ENCODE results near the gene SHISA7.

The SHISA7 gene

GRCh38 chr19:55400281-55401087 lies 42.6 kb downstream of the SHISA7 start:
- no peak for DNase-seq (ENCODE audit: low read depth in 1 of 2, low spot score in 1 of 2)
- H3K4me3 ChIP-seq (replicated peaks; ENCODE audit: insufficient read depth, low read length) = no peak overlapping the region
- TF ChIP-seq REST (IDR thresholded peaks at IDR 0.05; ENCODE audit: insufficient replicate concordance, low read depth) = no peak
- TF ChIP-seq POLR2AphosphoS5 (IDR thresholded peaks at IDR 0.05; ENCODE audit: low read depth) = peak; percentile 46; the same call in 1 of the 2 replicates

GRCh38 chr19:55398200-55398925 lies 44.7 kb downstream of the SHISA7 start:
- Histone ChIP-seq H3K27ac (replicated peaks) (peak overlapping the region; percentile 6; the same call in 1 of the 2 replicates), H3K4me3 (replicated peaks; ENCODE audit: insufficient read depth, low read length) (no peak overlapping the region), H3K27me3 (ENCODE audit: insufficient read depth, poor library complexity, severe bottlenecking) (no peaks in the 10 kb centered on the region)
- DNase-seq (ENCODE audit: low read depth in 1 of 2, low spot score in 1 of 2) = peak in 1 of 2 experiments; percentile 75
- TF ChIP-seq POLR2AphosphoS5 (IDR thresholded peaks at IDR 0.05; ENCODE audit: low read depth) = no peak

More at GRCh38 chr19:55400281-55401087, 42.6 kb downstream of the SHISA7 start:
- H3K27me3 ChIP-seq (ENCODE audit: insufficient read depth, poor library complexity, severe bottlenecking) = no peaks in the 10 kb centered on the region
- H3K27ac ChIP-seq (replicated peaks) = no peak overlapping the region

- Histone ChIP-seq H3K27ac (replicated peaks) (no peak overlapping the region), H3K27me3 (ENCODE audit: insufficient read depth, poor library complexity, severe bottlenecking) (no peaks in the 10 kb centered on the region), H3K4me3 (replicated peaks; ENCODE audit: insufficient read depth, low read length) (no peak overlapping the region)
- DNase-seq (ENCODE audit: low read depth in 1 of 2, low spot score in 1 of 2) = no peak
- TF ChIP-seq CTCF (IDR thresholded peaks at IDR 0.05; ENCODE audit: insufficient read depth, low read length) = no peak
- TF ChIP-seq SPI1 (IDR thresholded peaks at IDR 0.05; ENCODE audit: borderline replicate concordance, low read depth) = no peak
- TF ChIP-seq REST (IDR thresholded peaks at IDR 0.05; ENCODE audit: insufficient replicate concordance, low read depth) = no peak
- no peak for TF ChIP-seq POLR2AphosphoS5 (IDR thresholded peaks at IDR 0.05; ENCODE audit: low read depth)
- no peak for TF ChIP-seq GABPA (IDR thresholded peaks at IDR 0.05; ENCODE audit: low read depth)
These were observed 50.0 kb downstream of the SHISA7 start for GRCh38 chr19:55392820-55393761.

GRCh38 chr19:55391702-55392615 lies 51.1 kb downstream of the SHISA7 start:
- DNase-seq (ENCODE audit: low read depth in 1 of 2, low spot score in 1 of 2) = no peak
- TF ChIP-seq CTCF (IDR thresholded peaks at IDR 0.05; ENCODE audit: insufficient read depth, low read length) = no peak
- TF ChIP-seq REST (IDR thresholded peaks at IDR 0.05; ENCODE audit: insufficient replicate concordance, low read depth) = no peak
- TF ChIP-seq SPI1 (IDR thresholded peaks at IDR 0.05; ENCODE audit: borderline replicate concordance, low read depth) = no peak
- no peak for TF ChIP-seq GABPA (IDR thresholded peaks at IDR 0.05; ENCODE audit: low read depth)
- TF ChIP-seq POLR2AphosphoS5 (IDR thresholded peaks at IDR 0.05; ENCODE audit: low read depth) = no peak
- Histone ChIP-seq H3K27me3 (ENCODE audit: insufficient read depth, poor library complexity, severe bottlenecking) (no peaks in the 10 kb centered on the region), H3K4me3 (replicated peaks; ENCODE audit: insufficient read depth, low read length) (no peak overlapping the region), H3K27ac (replicated peaks) (no peak overlapping the region)
